ENCODE measurements around the gene COASY. TPM values are rescaled to one million over a fixed set of nuclear protein-coding genes. Genes with fewer than 3 reads are reported as not detected.
"Not testable (repeated sequence)": the region's sequence is repeated elsewhere in the genome, so short reads cannot be mapped to it uniquely, and the experiment has no call there.

COASY gene
- total RNA-seq, 2 donors from 2014 or later, result 20.8 to 21.1 TPM

- Histone ChIP-seq H3K27me3 (replicated peaks; ENCODE audit: insufficient read depth) (no peaks in the 10 kb centered on the region), H3K4me3 (no peak overlapping the region), H3K4me1 (ENCODE audit: control insufficient read depth in 1 of 2, low read depth in 2 of 2) (peaks cover 6 to 13% of the 10 kb centered on the region in 2 donors), H3K36me3 (peaks cover 32% of the 10 kb centered on the region), H3K27ac (no peak overlapping the region), H3K9me3 (no peaks in the 10 kb centered on the region)
- DNase-seq (ENCODE audit: low spot score) (no peak), ATAC-seq (ENCODE audit: insufficient number of reproducible peaks, low FRiP score, low read depth) (no peak)
- TF ChIP-seq CTCF (IDR thresholded peaks at IDR 0.05), result no peak
Measured at GRCh38 chr17:42541041-42541833, 20.7 kb upstream of the COASY start.

- Histone ChIP-seq H3K4me1 (ENCODE audit: control insufficient read depth in 1 of 2, low read depth in 2 of 2) (peaks cover 0 to under 1% of the 10 kb centered on the region in 2 donors), H3K9me3 (no peaks in the 10 kb centered on the region), H3K36me3 (peaks cover 27% of the 10 kb centered on the region), H3K27me3 (replicated peaks; ENCODE audit: insufficient read depth) (no peaks in the 10 kb centered on the region), H3K4me3 (no peak overlapping the region), H3K27ac (no peak overlapping the region)
- TF ChIP-seq CTCF (IDR thresholded peaks at IDR 0.05), result no peak
- ATAC-seq (ENCODE audit: insufficient number of reproducible peaks, low FRiP score, low read depth), result no peak
- DNase-seq (ENCODE audit: low spot score), result no peak
Measured at GRCh38 chr17:42543190-42544079, 18.5 kb upstream of the COASY start.

GRCh38 chr17:42544874-42545283 lies 17.1 kb upstream of the COASY start:
- no peak for TF ChIP-seq CTCF (IDR thresholded peaks at IDR 0.05)
- Histone ChIP-seq H3K9me3 (no peaks in the 10 kb centered on the region), H3K27ac (no peak overlapping the region), H3K4me1 (ENCODE audit: control insufficient read depth in 1 of 2, low read depth in 2 of 2) (peaks cover 0 to 3% of the 10 kb centered on the region in 2 donors), H3K4me3 (no peak overlapping the region), H3K27me3 (replicated peaks; ENCODE audit: insufficient read depth) (no peaks in the 10 kb centered on the region), H3K36me3 (peaks cover 14% of the 10 kb centered on the region)
- DNase-seq (ENCODE audit: low spot score) (no peak), ATAC-seq (ENCODE audit: insufficient number of reproducible peaks, low FRiP score, low read depth) (no peak)

- peaks cover 14% of the 10 kb centered on the region for H3K36me3 ChIP-seq
- H3K4me1 ChIP-seq (ENCODE audit: control insufficient read depth in 1 of 2, low read depth in 2 of 2); H3K9me3 ChIP-seq; H3K27ac ChIP-seq; H3K27me3 ChIP-seq (replicated peaks; ENCODE audit: insufficient read depth); ATAC-seq (ENCODE audit: insufficient number of reproducible peaks, low FRiP score, low read depth); DNase-seq (ENCODE audit: low spot score); H3K4me3 ChIP-seq: not testable (repeated sequence)
Measured at GRCh38 chr17:42545755-42546505, 16.0 kb upstream of the COASY start.

GRCh38 chr17:42547001-42547461 lies 14.9 kb upstream of the COASY start:
- H3K4me1 ChIP-seq (ENCODE audit: control insufficient read depth in 1 of 2, low read depth in 2 of 2), result peaks cover 0 to 3% of the 10 kb centered on the region in 2 donors
- H3K9me3 ChIP-seq, result no peaks in the 10 kb centered on the region
- ATAC-seq (ENCODE audit: insufficient number of reproducible peaks, low FRiP score, low read depth), result no peak
- no peak for DNase-seq (ENCODE audit: low spot score)
- H3K4me3 ChIP-seq, result no peak overlapping the region
- peaks cover 13% of the 10 kb centered on the region for H3K36me3 ChIP-seq
- H3K27me3 ChIP-seq (replicated peaks; ENCODE audit: insufficient read depth), result no peaks in the 10 kb centered on the region
- H3K27ac ChIP-seq, result no peak overlapping the region
- TF ChIP-seq CTCF (IDR thresholded peaks at IDR 0.05), result no peak

All from thoracic aorta (tissue), 2 donors.